Stimulated activated effector memory CD8-positive, alpha-beta T cell treated with anti-CD3 and anti-CD28 coated beads, Interleukin-12 subunit alpha, Interleukin-12 subunit beta, amount 100 ng/mL, for 72 hours (primary cell): ENCODE measurements around the gene PTPRM.
A peak's percentile ranks its signal among the peaks of the same experiment; 100 is the strongest.

ENCODE experiments used
- ATAC-seq: fragments of 150-1000 bp; cut with Tn5 transposase; 2 replicates; pipeline ENCODE4 v1.10.0; 2021
- DNase-seq, 2 donors: peaks; one replicate each; pipeline ENCODE4 v3.0.0; 2021 to 2022; ENCODE audit warnings: low spot score in 2 of 2
- H3K27ac Mint-ChIP-seq: one replicate; pipeline ENCODE4 v1.8.0; 2022; ENCODE audit warnings: mild to moderate bottlenecking, mixed read lengths
- H3K36me3 Mint-ChIP-seq: one replicate; pipeline ENCODE4 v1.8.0; 2022; ENCODE audit warnings: mild to moderate bottlenecking, mixed read lengths
- H3K4me1 Mint-ChIP-seq: one replicate; pipeline ENCODE4 v1.8.0; 2022; ENCODE audit warnings: mixed read lengths
- H3K4me3 Mint-ChIP-seq: one replicate; pipeline ENCODE4 v1.8.0; 2022; ENCODE audit warnings: mild to moderate bottlenecking, mixed read lengths
- H3K9me3 Mint-ChIP-seq: one replicate; pipeline ENCODE4 v1.8.0; 2022; ENCODE audit warnings: mixed read lengths

The PTPRM gene

DNA sequence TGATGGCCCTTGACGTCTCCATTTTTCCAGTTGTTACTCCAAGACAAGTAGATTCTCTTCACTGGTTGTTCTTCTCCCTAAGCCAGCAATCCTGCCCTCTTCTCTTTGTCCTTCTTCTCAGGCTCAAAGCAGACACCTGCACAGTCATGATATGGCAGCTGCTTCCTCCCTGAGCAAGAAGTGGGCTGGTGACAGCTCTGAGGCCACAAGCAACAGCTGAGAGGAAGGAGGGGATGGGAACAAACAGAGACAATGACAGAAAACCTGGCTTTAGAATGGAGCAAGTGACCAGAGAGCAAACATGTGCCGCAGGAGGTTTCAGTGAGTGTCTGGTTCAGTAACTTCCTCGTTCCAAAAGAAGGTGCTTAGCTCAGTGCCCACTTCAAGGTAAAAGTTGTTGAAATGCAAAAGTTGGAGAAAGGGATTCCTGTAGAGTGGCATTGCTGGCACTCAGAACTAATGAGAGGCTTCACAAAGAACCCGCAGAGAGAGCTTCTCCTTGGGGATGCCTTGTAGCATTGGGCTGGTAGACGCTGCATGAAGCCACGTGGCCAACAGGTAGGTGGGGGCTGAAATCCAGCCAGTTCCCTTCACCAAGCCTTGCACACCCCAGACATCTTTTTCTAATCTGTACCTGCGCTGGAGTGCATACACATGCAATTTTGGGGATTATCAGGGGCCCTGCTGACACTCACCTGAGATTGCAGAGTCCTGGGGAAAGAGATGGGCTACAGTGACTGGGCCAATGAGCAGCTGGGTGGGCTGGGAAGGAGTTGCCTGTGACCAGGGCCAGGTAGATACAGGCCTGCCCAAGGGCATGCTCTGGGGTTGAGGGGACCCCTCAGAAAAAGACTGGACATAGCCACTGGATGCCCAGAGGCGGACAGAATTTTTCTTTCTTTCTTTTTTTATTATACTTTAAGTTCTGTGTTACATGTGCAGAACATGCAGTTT lies 888.8 kb downstream of the PTPRM start:
- no peaks in the 10 kb centered on the region for H3K9me3 Mint-ChIP-seq
- no peak for DNase-seq

More for the DNA sequence above, 888.8 kb downstream of the PTPRM start:
- Mint-ChIP-seq H3K27ac (no peak overlapping the region), H3K4me1 (no peaks in the 10 kb centered on the region), H3K36me3 (no peaks in the 10 kb centered on the region), H3K4me3 (no peak overlapping the region)
- peak; percentile 16 for ATAC-seq
